Liver (tissue), 9 donors: ENCODE data around the gene SPOUT1. TPM values are rescaled to one million over a fixed set of nuclear protein-coding genes. Genes with fewer than 3 reads are reported as not detected.

Experiments used
- DNase-seq: peaks from one replicate; pipeline ENCODE4 v3.0.0-alpha.2; 2017; ENCODE audit warnings: low spot score
- H3K27ac ChIP-seq, 2 donors: one replicate each; pipeline ENCODE4 v1.7.0; 2013; ENCODE audit warnings: inconsistent platforms in 2 of 2, low read length in 2 of 2, control low read depth in 1 of 2, low read depth in 1 of 2, mild to moderate bottlenecking in 1 of 2
- H3K27me3 ChIP-seq, 4 donors: one replicate each; pipeline versions ENCODE4 v1.6.1 to v1.7.0; 2013; ENCODE audit warnings: low read length in 3 of 4, inconsistent platforms in 1 of 4, mild to moderate bottlenecking in 1 of 4, moderate library complexity in 1 of 4; ENCODE audit not compliant: control insufficient read depth in 4 of 4, insufficient read depth in 4 of 4
- H3K36me3 ChIP-seq, 4 donors: one replicate each; pipeline versions ENCODE4 v1.6.1 to v1.7.0; 2013; ENCODE audit warnings: low read length in 3 of 4, mild to moderate bottlenecking in 3 of 4, low read depth in 1 of 4, moderate library complexity in 1 of 4; ENCODE audit not compliant: control insufficient read depth in 4 of 4, insufficient read depth in 3 of 4
- H3K4me1 ChIP-seq, 4 donors: one replicate each; pipeline versions ENCODE4 v1.6.1 to v1.7.0; 2013; ENCODE audit warnings: low read length in 3 of 4, mild to moderate bottlenecking in 3 of 4, moderate library complexity in 1 of 4; ENCODE audit not compliant: control insufficient read depth in 4 of 4, insufficient read depth in 4 of 4
- H3K4me3 ChIP-seq, 3 donors: one replicate each; pipeline versions ENCODE4 v1.6.1 to v1.7.0; 2013; ENCODE audit warnings: low read length in 3 of 3, control low read depth in 1 of 3, low read depth in 1 of 3, mild to moderate bottlenecking in 1 of 3
- H3K9ac ChIP-seq, 2 donors: one replicate each; pipeline ENCODE4 v1.7.0; 2013; ENCODE audit warnings: low read length in 2 of 2, mild to moderate bottlenecking in 2 of 2, moderate library complexity in 2 of 2, control low read depth in 1 of 2, low read depth in 1 of 2
- H3K9me3 ChIP-seq, 4 donors: one replicate each; pipeline versions ENCODE4 v1.6.1 to v1.7.0; 2013; ENCODE audit warnings: low read length in 3 of 4; ENCODE audit not compliant: control insufficient read depth in 4 of 4
- ATF3 ChIP-seq: IDR thresholded peaks from 2 replicates; pipeline ENCODE4 v1.6.1; 2016; ENCODE audit warnings: antibody characterized with exemption
- EGR1 ChIP-seq, 2 donors: IDR thresholded peaks; 2 replicates each; pipeline ENCODE4 v1.6.1; 2016 to 2018; ENCODE audit warnings: antibody characterized with exemption in 2 of 2, low read depth in 2 of 2
- FOXA1 ChIP-seq: IDR thresholded peaks from 2 replicates; pipeline ENCODE4 v1.6.1; 2016; ENCODE audit warnings: antibody characterized with exemption
- FOXA2 ChIP-seq: IDR thresholded peaks from 2 replicates; pipeline ENCODE4 v1.6.1; 2016; ENCODE audit warnings: antibody characterized with exemption
- GABPA ChIP-seq, 2 donors: IDR thresholded peaks in 1 of 2; conservative IDR thresholded peaks in 1 of 2; 2 replicates each; pipeline ENCODE4 v1.6.1; 2016; ENCODE audit warnings: antibody characterized with exemption in 2 of 2, mild to moderate bottlenecking in 1 of 2, moderate library complexity in 1 of 2
- HNF4A ChIP-seq, 2 donors: conservative IDR thresholded peaks; 2 replicates each; pipeline ENCODE4 v1.6.1; 2016; ENCODE audit warnings: antibody characterized with exemption in 2 of 2, mild to moderate bottlenecking in 2 of 2
- HNF4G ChIP-seq: IDR thresholded peaks from 2 replicates; pipeline ENCODE4 v1.6.1; 2016; ENCODE audit warnings: antibody characterized with exemption
- JUND ChIP-seq, 2 donors: IDR thresholded peaks; 2 replicates each; pipeline ENCODE4 v1.6.1; 2016; ENCODE audit warnings: antibody characterized with exemption in 2 of 2
- MAX ChIP-seq: IDR thresholded peaks from 2 replicates; pipeline ENCODE4 v1.6.1; 2016; ENCODE audit warnings: antibody characterized with exemption
- NR2F2 ChIP-seq: IDR thresholded peaks from 2 replicates; pipeline ENCODE4 v1.6.1; 2016; ENCODE audit warnings: antibody characterized with exemption
- RAD21 ChIP-seq, 2 donors: IDR thresholded peaks; 2 replicates each; pipeline ENCODE4 v1.6.1; 2016; ENCODE audit warnings: antibody characterized with exemption in 2 of 2, mild to moderate bottlenecking in 2 of 2
- RXRA ChIP-seq, 2 donors: IDR thresholded peaks; 2 replicates each; pipeline ENCODE4 v1.6.1; 2017 to 2018; ENCODE audit warnings: antibody characterized with exemption in 2 of 2, mild to moderate bottlenecking in 1 of 2
- SP1 ChIP-seq: IDR thresholded peaks from 2 replicates; pipeline ENCODE4 v1.6.1; 2018; ENCODE audit warnings: antibody characterized with exemption, mild to moderate bottlenecking
- TAF1 ChIP-seq: conservative IDR thresholded peaks from 2 replicates; pipeline ENCODE4 v1.6.1; 2016; ENCODE audit warnings: antibody characterized with exemption, mild to moderate bottlenecking
- YY1 ChIP-seq: IDR thresholded peaks from 2 replicates; pipeline ENCODE4 v1.6.1; 2016; ENCODE audit warnings: antibody characterized with exemption, mild to moderate bottlenecking
- ZBTB33 ChIP-seq: IDR thresholded peaks from 2 replicates; pipeline ENCODE4 v1.6.1; 2016; ENCODE audit warnings: antibody characterized with exemption
- WGBS: extraction: QIAGEN DNeasy Blood & Tissue Kit; methylation state at CpG from one replicate; pipeline ENCODE4 v1.1.7; 2013; 5-methylcytosine and 5-hydroxymethylcytosine counted together
- polyA plus RNA-seq, 2 donors: library from polyadenylated mRNA; stranded (reverse) in 1 of 2; unstranded in 1 of 2; fragments of 200-250 nt in 1 of 2; fragments of >200 nt in 1 of 2; fragmentation: Nextera tagmentation in 1 of 2; extraction: Ambion mirVana in 1 of 2; gene quantifications; one replicate each; pipeline versions ENCODE4 v1.2.1 to v1.2.3, GENCODE V29; 2013 to 2015
- total RNA-seq, 2 donors: library from RNA; depleted of rRNA; stranded (reverse); fragments of >200 nt; gene quantifications; one replicate each; pipeline ENCODE4 v1.2.3, GENCODE V29; 2014
- TF ChIP-seq, protein P1 (sequence below): fragments of 150-350 bp; IDR thresholded peaks from 2 replicates; pipeline ENCODE4 v1.5.1; 2017; ENCODE audit warnings: improper control_type of control experiment, low read depth, low read length; ENCODE audit not compliant: missing input control
- TF ChIP-seq, protein P2 (sequence below): IDR thresholded peaks from 2 replicates; pipeline ENCODE4 v1.6.1; 2016; ENCODE audit warnings: antibody characterized with exemption, mild to moderate bottlenecking
- donor health status: healthy.
- donor health status: healthy.
- donor health status: healthy.
- donor health status: healthy.
- donor health status: healthy.

Gene SPOUT1
- total and polyA plus RNA-seq, 4 donors: 9.0 to 30.1 (median 14.5) TPM

GRCh38 chr9:128774804-128775203, 54.8 kb downstream of the SPOUT1 start:
- WGBS: 93% methylated on average over 1 of the region's 1 CpG
- no peak overlapping the region for H3K4me3 ChIP-seq
- no peak overlapping the region for H3K27ac ChIP-seq
- DNase-seq: no peak
- H3K27me3 ChIP-seq: no peaks in the 10 kb centered on the region
- TF ChIP-seq ATF3 (no peak), FOXA2 (no peak), MAX (no peak), HNF4A (conservative IDR thresholded peaks at IDR 0.05) (no peak), TAF1 (no peak), RAD21 (IDR thresholded peaks at IDR 0.05) (no peak), FOXA1 (no peak), ZBTB33 (no peak), JUND (IDR thresholded peaks at IDR 0.05) (no peak), SP1 (no peak), NR2F2 (no peak), GABPA (IDR thresholded peaks at IDR 0.05 in 1 of 2, conservative IDR thresholded peaks at IDR 0.05 in 1 of 2) (no peak), RXRA (IDR thresholded peaks at IDR 0.05) (no peak), HNF4G (no peak), YY1 (no peak), EGR1 (IDR thresholded peaks at IDR 0.05; ENCODE audit: low read depth in 2 of 2) (no peak)
- TF ChIP-seq, protein P1, sequence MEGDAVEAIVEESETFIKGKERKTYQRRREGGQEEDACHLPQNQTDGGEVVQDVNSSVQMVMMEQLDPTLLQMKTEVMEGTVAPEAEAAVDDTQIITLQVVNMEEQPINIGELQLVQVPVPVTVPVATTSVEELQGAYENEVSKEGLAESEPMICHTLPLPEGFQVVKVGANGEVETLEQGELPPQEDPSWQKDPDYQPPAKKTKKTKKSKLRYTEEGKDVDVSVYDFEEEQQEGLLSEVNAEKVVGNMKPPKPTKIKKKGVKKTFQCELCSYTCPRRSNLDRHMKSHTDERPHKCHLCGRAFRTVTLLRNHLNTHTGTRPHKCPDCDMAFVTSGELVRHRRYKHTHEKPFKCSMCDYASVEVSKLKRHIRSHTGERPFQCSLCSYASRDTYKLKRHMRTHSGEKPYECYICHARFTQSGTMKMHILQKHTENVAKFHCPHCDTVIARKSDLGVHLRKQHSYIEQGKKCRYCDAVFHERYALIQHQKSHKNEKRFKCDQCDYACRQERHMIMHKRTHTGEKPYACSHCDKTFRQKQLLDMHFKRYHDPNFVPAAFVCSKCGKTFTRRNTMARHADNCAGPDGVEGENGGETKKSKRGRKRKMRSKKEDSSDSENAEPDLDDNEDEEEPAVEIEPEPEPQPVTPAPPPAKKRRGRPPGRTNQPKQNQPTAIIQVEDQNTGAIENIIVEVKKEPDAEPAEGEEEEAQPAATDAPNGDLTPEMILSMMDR: no peak
- TF ChIP-seq, protein P2, sequence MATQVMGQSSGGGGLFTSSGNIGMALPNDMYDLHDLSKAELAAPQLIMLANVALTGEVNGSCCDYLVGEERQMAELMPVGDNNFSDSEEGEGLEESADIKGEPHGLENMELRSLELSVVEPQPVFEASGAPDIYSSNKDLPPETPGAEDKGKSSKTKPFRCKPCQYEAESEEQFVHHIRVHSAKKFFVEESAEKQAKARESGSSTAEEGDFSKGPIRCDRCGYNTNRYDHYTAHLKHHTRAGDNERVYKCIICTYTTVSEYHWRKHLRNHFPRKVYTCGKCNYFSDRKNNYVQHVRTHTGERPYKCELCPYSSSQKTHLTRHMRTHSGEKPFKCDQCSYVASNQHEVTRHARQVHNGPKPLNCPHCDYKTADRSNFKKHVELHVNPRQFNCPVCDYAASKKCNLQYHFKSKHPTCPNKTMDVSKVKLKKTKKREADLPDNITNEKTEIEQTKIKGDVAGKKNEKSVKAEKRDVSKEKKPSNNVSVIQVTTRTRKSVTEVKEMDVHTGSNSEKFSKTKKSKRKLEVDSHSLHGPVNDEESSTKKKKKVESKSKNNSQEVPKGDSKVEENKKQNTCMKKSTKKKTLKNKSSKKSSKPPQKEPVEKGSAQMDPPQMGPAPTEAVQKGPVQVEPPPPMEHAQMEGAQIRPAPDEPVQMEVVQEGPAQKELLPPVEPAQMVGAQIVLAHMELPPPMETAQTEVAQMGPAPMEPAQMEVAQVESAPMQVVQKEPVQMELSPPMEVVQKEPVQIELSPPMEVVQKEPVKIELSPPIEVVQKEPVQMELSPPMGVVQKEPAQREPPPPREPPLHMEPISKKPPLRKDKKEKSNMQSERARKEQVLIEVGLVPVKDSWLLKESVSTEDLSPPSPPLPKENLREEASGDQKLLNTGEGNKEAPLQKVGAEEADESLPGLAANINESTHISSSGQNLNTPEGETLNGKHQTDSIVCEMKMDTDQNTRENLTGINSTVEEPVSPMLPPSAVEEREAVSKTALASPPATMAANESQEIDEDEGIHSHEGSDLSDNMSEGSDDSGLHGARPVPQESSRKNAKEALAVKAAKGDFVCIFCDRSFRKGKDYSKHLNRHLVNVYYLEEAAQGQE: no peak
- no peaks in the 10 kb centered on the region for H3K36me3 ChIP-seq
- H3K9ac ChIP-seq: no peak overlapping the region
- H3K4me1 ChIP-seq: peaks cover 3 to 20% (median 13%) of the 10 kb centered on the region in 4 donors
- no peaks in the 10 kb centered on the region for H3K9me3 ChIP-seq
